Type B pancreatic cell (in vitro differentiated cells): Measurements from ENCODE around the gene IFI16. TPM values are rescaled to one million over a fixed set of nuclear protein-coding genes. Genes with fewer than 3 reads are reported as not detected.

Experiments
- DNase-seq: peaks from one replicate; pipeline ENCODE4 v3.0.0; 2021; ENCODE audit warnings: mixed read lengths; ENCODE audit not compliant: unreplicated experiment; ENCODE audit errors: extremely low spot score
- H3K27ac Mint-ChIP-seq: 2 replicates; pipeline ENCODE4 v1.8.0; 2021; ENCODE audit warnings: mild to moderate bottlenecking, mixed read lengths
- H3K27me3 Mint-ChIP-seq: 2 replicates; pipeline ENCODE4 v1.8.0; 2021; ENCODE audit warnings: mixed read lengths
- H3K36me3 Mint-ChIP-seq: 2 replicates; pipeline ENCODE4 v1.8.0; 2021; ENCODE audit warnings: mixed read lengths
- H3K4me1 Mint-ChIP-seq: one replicate; pipeline ENCODE4 v1.8.0; 2021; ENCODE audit warnings: mixed read lengths; ENCODE audit not compliant: unreplicated experiment
- H3K4me3 Mint-ChIP-seq: 2 replicates; pipeline ENCODE4 v1.8.0; 2021; ENCODE audit warnings: mild to moderate bottlenecking, mixed read lengths
- H3K9me3 Mint-ChIP-seq: 2 replicates; pipeline ENCODE4 v1.8.0; 2021; ENCODE audit warnings: mixed read lengths
- total RNA-seq: library from RNA; stranded (reverse); gene quantifications from 2 replicates; pipeline ENCODE4 v1.2.1, GENCODE V29; 2021; ENCODE audit warnings: low replicate concordance
- TF ChIP-seq, protein P1 (sequence below): fragments of 200-600 bp; sonication (generic); conservative IDR thresholded peaks from 2 replicates; pipeline ENCODE4 v1.5.0; 2021; ENCODE audit warnings: antibody characterized with exemption, mild to moderate bottlenecking

IFI16 gene
- total RNA-seq, 1 donor from 2014 or later: 20.9 TPM

DNA sequence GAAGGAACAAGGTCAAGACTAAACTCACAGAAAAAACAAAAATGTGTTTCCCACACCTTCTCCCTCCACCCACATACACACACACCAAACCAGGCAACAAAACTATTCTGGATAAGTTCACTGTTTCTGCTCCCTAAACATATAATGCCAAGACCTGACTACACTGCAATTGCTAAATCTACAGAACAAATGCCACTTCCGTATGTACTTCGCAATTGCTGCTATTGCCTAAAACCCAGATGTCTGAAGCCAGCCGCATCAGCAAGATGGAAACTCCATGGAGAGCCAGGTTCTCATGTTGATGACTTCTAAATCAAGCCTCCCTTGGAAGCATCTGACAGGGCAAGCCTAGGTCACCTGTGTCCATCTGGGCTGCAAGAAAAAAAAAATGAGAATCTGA lies 75.2 kb downstream of the IFI16 start:
- Mint-ChIP-seq H3K4me3 (no peak overlapping the region), H3K36me3 (no peaks in the 10 kb centered on the region), H3K27me3 (no peaks in the 10 kb centered on the region), H3K4me1 (no peaks in the 10 kb centered on the region), H3K9me3 (no peaks in the 10 kb centered on the region), H3K27ac (no peak overlapping the region)
- no peak for DNase-seq
- TF ChIP-seq, protein P1, sequence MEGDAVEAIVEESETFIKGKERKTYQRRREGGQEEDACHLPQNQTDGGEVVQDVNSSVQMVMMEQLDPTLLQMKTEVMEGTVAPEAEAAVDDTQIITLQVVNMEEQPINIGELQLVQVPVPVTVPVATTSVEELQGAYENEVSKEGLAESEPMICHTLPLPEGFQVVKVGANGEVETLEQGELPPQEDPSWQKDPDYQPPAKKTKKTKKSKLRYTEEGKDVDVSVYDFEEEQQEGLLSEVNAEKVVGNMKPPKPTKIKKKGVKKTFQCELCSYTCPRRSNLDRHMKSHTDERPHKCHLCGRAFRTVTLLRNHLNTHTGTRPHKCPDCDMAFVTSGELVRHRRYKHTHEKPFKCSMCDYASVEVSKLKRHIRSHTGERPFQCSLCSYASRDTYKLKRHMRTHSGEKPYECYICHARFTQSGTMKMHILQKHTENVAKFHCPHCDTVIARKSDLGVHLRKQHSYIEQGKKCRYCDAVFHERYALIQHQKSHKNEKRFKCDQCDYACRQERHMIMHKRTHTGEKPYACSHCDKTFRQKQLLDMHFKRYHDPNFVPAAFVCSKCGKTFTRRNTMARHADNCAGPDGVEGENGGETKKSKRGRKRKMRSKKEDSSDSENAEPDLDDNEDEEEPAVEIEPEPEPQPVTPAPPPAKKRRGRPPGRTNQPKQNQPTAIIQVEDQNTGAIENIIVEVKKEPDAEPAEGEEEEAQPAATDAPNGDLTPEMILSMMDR: no peak

DNA sequence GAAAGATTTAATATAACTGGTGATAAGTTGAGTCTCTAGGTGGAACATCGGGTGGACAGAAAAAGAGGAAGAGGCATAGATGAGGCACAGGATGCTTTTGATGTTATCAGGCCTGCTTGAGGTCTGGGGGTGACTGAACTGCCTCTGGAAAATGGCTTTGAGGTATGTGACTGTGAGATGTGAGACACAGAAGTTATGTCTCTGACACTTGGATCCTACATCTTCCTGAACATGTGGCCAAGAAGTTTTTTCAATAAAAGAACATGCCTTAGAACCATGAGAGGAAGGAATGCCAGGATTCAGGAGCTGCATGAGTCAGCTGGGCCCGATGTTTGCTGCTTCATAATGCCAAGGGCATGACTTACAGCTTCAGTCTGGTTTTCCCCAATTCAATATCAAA lies 78.3 kb downstream of the IFI16 start:
- Mint-ChIP-seq H3K27me3 (no peaks in the 10 kb centered on the region), H3K4me3 (no peak overlapping the region), H3K27ac (no peak overlapping the region), H3K9me3 (no peaks in the 10 kb centered on the region), H3K4me1 (no peaks in the 10 kb centered on the region), H3K36me3 (no peaks in the 10 kb centered on the region)
- TF ChIP-seq, protein P1: no peak
- DNase-seq: no peak

DNA sequence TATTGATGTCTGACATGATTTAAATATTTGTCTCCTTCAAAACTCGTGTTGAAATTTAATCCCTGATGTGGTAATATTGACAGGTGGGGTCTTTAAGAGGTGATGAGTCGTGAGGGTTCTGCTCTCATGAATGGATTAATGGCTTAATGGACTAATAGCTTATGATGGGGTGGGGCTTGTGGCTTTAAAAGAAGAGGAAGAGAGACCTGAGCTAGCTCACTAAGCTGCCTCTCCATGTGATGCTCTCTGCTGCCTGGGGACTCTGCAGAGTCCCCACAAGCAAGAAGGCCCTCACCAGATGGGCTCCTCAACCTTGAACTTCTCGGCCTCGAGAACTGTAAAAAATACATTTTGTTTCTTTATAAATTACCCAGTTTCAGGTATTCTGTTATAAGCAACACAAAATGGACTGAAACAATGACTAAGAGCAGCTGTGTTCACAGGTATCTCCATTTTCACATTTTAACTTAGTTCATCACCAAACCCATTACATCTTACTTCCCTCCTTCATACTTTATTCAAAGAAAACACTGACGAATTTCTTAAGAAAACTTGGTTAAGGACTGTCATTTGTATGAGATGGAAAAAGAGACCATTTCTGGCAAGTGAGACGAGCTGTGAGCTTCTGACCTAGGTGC lies 79.0 kb downstream of the IFI16 start:
- no peaks in the 10 kb centered on the region for H3K27me3 Mint-ChIP-seq
- no peak overlapping the region for H3K27ac Mint-ChIP-seq
- H3K9me3 Mint-ChIP-seq: no peaks in the 10 kb centered on the region
- TF ChIP-seq, protein P1: no peak
- DNase-seq: no peak
- no peaks in the 10 kb centered on the region for H3K36me3 Mint-ChIP-seq
- no peak overlapping the region for H3K4me3 Mint-ChIP-seq
- no peaks in the 10 kb centered on the region for H3K4me1 Mint-ChIP-seq

DNA sequence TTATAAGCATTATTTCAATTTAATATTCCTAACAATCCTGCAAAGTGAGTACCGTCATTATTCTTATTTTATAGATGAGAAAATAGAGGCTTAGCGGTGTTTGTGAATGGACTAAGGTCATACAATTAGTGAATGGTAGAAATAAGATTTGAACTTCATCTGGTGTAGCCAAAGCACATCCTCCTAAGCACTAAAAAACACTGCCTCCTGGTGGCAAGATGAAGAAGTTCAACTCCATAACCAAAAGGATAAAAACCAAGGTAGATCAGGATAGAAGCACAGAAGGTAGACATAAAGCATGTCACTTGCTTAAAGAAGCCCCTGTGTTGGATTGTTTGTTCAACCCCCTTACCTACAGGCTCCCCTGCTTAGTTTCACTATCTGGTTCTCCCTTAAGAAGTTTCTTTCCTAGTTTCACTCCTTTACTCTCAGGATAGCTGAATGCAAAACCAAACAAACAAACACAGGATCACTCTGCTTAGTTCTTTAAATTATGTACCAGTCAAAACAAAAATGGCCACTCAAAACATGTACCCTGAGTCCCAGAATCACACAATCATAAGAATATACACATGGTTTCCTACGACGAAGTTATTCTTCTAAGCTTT lies 79.6 kb downstream of the IFI16 start:
- H3K27me3 Mint-ChIP-seq: no peaks in the 10 kb centered on the region

DNA sequence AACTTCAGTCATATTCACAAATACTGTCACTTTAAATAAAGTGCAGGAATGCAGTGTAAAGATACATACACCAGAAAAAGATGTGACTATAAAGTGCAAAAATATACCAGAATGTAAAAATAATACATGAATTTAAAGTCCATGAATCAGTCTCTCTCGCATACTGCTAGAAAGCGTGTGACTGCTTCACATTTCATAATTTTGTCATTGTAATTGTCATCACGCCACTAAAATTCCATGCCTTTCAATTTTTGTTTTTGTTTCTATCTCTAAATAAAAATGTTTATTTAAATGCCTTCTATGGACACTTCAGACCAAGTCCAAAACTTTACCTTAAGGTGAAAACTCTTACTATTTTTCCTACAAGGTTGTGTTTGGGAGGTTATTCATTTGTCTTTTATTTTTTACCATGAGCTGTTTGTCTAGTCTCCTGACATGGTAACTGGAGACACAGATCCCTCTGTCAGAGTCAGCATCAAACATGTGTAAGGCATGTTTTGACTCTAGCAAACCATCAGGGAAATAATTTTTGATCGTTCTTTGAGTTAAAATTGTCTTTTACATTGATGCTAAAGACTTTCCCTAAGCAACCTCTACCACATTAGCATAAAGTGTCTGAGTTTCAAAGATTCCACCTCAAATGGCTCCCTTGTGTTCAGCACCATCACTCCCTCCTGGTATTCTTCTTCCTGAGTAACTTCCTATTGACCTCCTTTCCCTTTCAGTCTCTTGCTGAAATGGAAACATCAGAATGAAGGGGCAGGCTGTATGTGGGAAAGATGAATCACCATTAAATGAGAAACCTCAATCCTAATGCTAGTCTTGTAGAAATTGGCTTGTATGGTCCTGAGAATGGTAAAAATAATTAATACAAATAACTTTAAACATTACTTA lies 80.8 kb downstream of the IFI16 start:
- TF ChIP-seq, protein P1: no peak
- Mint-ChIP-seq H3K4me1 (no peaks in the 10 kb centered on the region), H3K9me3 (no peaks in the 10 kb centered on the region), H3K27me3 (no peaks in the 10 kb centered on the region), H3K4me3 (no peak overlapping the region), H3K36me3 (no peaks in the 10 kb centered on the region), H3K27ac (no peak overlapping the region)
- DNase-seq: no peak

More for the DNA sequence above, 79.6 kb downstream of the IFI16 start:
- no peaks in the 10 kb centered on the region for H3K4me1 Mint-ChIP-seq
- H3K9me3 Mint-ChIP-seq: no peaks in the 10 kb centered on the region
- no peak for DNase-seq
- no peak overlapping the region for H3K27ac Mint-ChIP-seq
- TF ChIP-seq, protein P1: peak; percentile 75
- H3K36me3 Mint-ChIP-seq: no peaks in the 10 kb centered on the region
- H3K4me3 Mint-ChIP-seq: no peak overlapping the region
